GM21447 (cell line): ENCODE data around the gene NUTM1.

ENCODE experiments used
- ATAC-seq: cut with Tn5 transposase; IDR thresholded peaks from one replicate; pipeline ENCODE4 v1.9.1; 2021; ENCODE audit not compliant: unreplicated experiment

Gene NUTM1, protein sequence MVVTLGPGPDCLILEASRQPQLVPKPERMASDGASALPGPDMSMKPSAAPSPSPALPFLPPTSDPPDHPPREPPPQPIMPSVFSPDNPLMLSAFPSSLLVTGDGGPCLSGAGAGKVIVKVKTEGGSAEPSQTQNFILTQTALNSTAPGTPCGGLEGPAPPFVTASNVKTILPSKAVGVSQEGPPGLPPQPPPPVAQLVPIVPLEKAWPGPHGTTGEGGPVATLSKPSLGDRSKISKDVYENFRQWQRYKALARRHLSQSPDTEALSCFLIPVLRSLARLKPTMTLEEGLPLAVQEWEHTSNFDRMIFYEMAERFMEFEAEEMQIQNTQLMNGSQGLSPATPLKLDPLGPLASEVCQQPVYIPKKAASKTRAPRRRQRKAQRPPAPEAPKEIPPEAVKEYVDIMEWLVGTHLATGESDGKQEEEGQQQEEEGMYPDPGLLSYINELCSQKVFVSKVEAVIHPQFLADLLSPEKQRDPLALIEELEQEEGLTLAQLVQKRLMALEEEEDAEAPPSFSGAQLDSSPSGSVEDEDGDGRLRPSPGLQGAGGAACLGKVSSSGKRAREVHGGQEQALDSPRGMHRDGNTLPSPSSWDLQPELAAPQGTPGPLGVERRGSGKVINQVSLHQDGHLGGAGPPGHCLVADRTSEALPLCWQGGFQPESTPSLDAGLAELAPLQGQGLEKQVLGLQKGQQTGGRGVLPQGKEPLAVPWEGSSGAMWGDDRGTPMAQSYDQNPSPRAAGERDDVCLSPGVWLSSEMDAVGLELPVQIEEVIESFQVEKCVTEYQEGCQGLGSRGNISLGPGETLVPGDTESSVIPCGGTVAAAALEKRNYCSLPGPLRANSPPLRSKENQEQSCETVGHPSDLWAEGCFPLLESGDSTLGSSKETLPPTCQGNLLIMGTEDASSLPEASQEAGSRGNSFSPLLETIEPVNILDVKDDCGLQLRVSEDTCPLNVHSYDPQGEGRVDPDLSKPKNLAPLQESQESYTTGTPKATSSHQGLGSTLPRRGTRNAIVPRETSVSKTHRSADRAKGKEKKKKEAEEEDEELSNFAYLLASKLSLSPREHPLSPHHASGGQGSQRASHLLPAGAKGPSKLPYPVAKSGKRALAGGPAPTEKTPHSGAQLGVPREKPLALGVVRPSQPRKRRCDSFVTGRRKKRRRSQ

DNA sequence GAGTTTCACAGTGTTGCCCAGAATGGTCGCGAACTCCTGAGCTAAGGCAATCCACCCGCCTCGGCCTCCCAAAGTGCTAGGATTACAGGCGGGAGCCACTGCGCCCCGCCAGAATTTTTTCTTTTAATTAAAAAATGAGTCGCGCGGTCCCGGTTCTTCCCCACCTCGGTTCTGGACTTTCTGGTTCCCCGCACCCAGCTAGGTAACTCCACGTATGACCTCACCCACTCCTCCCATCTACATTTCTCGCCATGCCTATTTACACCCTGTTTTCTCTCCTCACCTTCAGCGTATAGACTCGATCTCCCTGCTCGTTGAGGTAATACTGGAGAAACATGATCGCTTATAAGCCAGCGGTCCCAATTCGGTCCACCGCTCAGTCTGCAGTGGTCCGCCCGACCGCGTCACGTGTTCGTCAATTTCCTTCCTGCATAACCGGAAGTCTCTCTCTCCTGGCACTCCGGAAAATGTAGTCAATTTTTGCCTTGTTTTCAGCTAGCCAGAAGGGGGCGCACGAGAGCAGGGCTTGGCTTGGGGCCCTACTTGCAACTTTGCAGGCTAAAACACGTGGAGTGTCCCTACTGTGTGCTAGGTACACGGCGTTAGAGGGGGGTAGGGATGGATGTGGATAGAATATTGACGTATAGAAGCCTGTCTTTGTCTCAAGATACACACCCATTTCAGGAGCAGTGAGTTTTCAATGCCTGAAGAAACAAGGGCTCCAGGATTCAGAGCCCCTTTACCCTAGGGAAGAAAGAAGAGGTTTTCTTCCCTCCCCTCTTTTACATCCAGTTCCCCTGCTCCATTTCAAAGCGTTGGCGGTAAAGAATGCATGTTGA lies at the start of gene NUTM1, which contains the start of gene NOP10:
TSS of gene NUTM1 (plus strand) at position 579 of the 839 bp plus-strand sequence. CDS start 382 bp downstream, outside the sequence.
TSS of gene NOP10 (minus strand) at position 400 of the 839 bp plus-strand sequence. CDS start at position 337, 63 bp downstream.
- peak; percentile 87 for ATAC-seq

DNA sequence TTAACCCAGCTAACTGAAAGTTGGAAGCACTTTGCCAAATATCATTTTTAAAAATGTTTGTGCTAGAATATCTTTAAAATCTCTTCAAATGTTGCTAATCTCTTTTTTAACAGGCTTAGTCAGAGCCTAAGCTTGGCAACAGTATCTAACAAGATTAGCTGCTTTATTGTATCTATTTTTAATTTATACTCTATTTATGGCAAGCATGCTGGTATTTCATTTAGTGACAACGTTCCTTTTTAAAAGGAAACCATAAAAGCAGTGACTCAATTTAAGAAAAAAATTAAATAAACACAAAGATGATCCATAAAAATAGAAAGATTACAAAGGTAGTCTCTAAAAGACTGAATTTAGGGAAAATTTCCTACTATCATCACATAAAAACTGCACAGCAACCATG lies 46.1 kb upstream of the NUTM1 start:
- ATAC-seq, result no peak

DNA sequence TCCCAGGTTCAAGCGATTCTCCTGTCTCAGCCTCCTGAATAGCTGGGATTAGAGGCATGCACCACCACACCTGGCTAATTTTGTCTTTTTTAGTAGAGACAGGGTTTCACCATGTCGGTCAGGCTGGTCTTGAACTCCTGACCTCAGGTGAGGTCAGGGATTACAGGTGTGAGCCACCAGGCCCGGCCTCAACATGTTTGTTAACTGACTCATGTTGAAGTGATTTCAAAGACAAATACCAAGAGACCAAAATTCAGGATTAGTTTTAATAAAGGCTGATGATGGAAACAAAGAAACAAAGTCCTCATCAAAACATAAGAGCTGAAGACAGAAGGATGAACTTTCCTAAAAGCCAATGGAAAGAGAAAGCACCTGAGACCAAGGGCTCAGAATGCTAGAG lies 42.1 kb upstream of the NUTM1 start:
- no peak for ATAC-seq

DNA sequence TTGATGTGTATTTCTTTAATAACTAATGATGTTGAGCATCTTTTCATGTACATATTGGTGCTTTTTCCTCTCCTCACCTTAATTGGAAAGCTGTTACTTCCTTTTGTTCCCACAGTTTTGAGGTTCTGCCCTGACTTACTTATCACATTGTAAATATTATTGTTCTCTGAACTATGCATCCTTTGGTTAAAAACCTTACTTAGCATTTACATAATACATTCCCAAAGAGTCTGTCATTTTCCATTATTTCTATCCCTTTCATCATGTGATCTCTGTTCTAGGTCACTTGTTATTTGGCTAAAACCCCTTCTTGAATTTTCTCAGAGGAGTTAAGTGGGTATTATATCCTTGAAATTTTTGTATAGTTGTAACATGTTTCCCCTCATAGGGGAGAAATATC lies 38.5 kb upstream of the NUTM1 start:
- no peak for ATAC-seq

DNA sequence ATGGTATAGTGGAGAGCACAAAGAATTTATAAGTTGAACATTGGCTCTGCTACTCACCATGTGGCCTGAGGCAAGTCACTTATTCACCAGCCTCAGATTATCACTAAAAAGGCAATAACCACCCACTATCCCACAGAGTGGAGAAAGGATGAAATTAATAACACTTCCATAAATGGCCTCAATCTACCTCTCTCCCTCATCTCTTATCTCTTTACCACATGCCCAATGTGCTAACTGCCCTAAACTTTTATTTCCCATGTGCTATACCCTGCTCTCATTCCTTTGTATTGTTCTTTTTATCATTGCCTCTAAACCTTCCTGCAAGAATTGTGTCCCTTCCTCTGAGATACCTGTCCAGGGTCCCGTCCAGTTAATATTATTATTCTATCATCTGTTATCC lies 31.6 kb upstream of the NUTM1 start:
- no peak for ATAC-seq

DNA sequence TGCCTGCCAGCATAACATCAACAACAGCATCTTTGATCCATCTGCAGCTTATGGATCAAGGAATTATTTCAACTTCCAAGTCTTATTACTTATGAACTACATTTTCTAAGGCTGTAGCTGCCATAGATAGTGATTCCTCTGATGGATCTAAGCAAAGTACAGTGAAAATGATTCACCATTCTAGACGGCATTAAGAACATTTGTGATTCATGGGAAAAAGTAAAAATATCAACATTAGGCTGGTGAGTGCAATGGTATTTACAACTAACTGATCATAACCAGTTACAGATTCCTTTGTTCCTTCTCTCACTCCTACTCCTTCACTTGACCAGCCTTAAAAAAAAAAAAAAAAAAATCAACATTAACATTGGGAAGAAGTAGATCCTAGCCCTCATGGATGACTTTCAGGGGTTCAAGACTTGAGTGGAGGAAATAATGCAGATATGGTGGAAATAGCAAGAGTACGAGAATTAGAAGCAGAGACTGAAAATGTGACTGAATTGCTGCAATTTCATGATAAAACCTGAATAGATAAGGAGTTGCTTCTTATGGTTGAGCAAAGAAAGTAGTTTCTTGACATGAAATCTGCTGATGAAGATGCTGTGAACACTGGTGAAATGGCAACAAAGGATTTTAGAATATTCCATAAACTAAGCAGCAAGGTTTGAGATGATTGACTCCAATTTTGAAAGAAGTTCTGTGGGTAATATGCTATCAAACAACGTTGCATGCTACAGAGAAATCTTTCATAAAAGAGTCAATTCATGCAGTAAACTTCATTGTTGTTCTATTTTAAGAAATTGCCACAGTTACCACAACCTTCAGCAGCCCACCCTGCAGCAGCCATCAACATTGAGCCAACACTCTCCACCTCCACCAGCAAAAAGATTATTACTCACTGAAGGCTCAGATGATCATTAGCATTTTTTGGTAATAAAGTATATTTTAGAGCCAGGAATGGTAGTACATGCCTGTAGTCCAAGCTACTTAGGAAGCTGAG lies 28.3 kb upstream of the NUTM1 start:
- ATAC-seq, result no peak

DNA sequence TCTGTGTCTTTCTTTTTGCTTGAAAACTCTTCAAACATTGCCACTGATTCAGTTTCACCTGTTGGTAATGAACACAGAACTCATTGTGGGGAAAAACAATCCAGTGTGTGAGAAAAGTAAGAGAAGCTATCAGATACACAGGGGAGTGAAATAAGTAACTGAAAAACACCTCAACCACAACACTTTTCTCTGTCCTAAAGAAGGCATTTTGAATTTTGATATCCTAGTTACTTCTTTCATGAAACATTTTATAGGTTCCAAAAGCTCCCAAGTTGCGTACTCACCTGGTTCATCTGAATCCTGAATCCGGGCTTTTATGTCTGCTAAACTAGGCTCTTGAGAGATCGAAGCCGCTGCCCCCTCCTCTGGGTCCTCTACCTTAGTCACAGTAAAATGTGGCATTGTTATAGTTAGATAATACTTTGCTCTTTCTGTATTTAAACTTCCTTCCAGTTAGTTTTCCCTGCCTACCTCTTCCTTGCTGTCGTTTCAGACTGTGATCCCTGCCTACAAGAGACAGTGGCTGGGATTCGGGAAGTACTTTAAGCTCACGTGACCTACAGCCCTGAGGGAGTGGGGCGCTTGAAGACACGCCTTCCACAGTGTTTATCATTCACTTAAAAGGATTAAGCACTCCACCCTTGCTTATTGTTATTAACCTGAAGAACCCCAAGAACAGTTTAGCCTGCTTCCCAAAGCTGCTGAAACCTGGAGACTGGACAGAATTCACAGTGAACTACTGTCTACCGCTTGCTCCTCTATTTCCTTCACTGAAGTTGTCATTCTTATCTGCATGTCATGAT lies 24.6 kb upstream of the NUTM1 start:
- peak; percentile 67 for ATAC-seq

DNA sequence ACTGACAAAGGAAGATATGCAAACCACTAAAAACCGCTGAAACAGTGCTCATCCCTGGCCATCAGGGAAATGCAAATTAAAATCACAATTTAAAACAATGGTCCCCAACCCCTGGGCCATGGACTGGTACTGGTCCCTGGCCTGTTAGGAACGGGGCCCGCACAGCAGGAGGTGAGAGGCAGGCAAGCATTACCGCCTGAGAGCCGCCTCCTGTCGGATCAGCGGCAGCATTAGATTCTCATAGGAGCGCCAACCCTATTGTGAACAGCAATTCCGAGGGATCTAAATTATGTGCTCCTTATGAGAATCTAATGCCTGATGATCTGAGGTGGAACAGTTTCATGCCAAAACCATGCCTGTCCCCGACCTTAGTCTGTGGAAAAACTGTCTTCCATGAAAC lies 19.9 kb upstream of the NUTM1 start:
- no peak for ATAC-seq

DNA sequence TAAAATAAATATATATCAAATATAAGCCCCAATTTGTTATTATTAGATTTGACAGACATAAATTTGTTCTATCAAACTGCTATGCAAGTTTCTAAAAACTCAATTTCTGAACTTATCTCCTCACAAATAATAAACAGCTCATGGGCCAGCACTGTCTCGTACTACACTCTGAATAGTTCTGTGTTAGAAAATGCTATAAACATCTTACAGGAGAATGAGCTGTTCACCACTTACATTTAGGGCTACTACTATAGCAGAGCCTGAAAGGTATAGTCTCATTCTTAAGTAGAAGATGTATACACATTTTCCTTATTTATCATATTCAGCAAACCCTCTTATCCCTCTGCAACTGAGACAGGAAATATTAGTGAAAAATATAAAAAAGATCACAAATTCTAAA lies 18.2 kb upstream of the NUTM1 start:
- ATAC-seq, result no peak

DNA sequence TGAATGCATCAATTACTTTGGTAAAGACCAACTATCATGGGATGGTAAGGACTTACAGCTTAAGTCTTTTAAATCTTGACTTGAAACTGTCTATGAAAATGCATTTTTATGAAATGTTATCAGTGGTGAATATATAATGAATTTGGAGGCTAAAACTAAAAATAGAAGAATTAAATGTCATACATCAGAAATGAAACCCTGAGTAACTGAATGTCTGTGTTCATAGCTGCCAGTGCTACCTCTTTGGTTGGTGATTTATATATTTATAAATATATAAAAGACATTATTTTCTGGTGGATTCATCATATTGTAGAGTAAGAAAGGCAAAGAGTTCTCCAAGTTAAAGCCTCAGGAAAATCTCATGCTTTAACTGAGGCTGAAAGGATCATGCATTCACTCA lies 17.7 kb upstream of the NUTM1 start:
- no peak for ATAC-seq

DNA sequence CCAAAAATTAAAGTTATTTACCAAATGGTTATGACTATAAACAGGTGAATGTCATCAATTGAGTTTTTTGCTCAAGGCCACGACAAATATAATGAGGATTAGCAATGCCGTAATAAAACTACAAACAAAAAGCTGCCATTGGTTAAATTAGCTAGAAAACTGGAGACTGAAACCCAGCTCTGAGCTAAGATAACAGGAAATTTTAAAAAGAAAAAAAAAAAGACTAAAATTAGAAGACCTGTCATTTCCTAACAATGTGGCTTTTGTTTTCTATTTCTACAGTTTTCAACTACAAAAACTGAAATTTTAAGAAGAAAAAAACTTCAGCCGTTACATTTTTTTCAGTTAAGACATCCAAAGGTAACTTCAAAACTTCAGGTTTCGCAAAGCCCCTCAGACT lies 15.2 kb upstream of the NUTM1 start:
- peak; percentile 38 for ATAC-seq

DNA sequence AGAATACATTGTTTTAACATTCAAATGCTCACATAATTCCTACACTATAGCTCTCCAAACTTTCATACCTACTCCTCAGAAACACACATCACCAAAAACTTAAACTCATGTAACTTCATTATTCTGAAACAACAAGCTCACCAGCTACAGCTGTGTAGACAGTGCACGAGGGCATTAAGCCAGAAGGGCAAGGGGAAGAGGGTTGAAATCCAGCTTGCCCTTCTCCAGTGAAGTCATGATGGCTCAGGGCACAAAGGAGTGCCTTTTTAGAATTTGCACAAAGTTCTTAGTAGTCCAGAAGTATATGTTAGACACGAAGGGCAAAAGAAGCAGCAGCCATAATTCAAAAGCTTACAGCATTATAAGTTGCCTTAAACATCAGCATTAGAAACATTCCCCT lies 14.1 kb upstream of the NUTM1 start:
- ATAC-seq, result no peak

DNA sequence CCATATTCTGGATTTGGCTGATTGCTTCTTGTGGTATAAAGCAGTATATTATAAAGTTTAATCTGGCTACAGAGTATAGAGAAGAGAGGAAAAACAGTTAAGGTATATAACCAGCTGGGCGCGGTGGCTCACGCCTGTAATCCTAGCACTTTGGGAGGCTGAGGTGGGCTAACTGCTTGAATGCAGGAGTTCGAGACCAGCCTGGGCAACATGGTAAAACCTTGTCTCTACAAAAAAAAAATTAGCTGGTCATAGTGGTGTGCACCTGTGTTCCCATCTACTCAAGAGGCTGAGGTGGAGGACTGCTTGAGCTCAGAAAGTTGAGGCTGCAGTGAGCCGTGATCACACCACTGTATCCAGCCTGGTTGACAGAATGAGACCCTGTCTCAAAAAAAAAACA lies 12.8 kb upstream of the NUTM1 start:
- ATAC-seq, result no peak

DNA sequence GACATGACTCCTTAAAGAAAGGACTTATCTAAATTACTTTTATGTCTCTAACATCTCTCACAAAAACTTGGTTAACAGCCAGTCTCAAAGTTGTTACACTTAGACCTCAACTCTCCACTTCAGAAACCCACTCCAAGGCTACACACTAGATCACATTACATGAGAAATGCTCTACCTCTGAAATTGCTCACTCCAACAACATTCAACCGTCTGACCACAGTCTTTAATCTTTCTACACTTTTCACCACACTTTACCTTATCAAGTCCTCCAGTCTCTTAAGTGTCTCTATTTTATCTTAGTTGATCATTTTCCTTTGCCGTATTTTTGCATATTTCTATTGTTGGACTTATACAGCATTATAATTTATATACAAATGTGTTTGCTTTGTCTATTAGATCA lies 11.3 kb upstream of the NUTM1 start:
- ATAC-seq, result no peak

DNA sequence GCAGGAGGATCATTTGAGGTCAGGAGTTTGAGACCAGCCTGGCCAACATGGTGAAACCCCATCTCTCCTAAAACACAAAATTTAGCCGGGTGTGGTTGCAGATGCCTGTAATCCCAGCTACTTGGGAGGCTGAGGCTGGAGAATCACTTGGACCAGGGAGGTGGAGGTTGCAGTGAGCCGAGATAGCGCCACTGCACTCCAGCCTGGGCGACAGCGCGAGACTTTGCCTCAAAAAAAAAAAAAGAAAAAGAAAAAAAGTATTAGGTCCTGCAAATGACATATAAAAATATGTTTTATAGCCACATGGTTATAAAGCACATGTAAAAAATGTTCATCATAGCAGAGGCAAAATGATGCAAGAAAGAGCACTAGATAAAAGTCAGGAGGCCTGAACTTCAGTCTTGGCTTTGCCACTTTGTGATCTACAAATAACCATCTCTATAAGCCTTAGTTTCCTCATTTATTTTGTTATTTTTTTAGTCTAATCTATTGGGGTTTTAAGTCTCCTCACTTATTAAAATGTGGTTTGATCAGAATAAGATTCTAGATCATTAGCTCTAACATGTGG lies 10.5 kb upstream of the NUTM1 start:
- no peak for ATAC-seq

DNA sequence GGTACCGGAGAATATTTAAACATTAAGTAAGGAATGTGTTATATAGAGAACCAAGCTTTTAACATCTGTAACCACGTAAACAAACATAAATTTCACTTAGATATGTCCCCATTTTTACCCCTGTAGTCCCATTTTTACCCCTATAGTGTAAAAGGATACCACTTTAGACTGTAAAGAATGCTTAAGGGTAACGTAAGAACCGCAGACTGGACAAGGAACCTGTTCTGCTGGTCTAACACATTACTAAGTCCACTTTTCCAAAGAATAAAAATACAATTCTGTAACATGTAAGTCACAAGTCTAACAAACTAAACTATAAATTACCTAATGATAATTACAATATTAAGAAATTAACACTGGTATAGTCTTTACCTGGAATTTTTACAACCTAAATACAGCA lies 8.4 kb upstream of the NUTM1 start:
- ATAC-seq, result no peak

DNA sequence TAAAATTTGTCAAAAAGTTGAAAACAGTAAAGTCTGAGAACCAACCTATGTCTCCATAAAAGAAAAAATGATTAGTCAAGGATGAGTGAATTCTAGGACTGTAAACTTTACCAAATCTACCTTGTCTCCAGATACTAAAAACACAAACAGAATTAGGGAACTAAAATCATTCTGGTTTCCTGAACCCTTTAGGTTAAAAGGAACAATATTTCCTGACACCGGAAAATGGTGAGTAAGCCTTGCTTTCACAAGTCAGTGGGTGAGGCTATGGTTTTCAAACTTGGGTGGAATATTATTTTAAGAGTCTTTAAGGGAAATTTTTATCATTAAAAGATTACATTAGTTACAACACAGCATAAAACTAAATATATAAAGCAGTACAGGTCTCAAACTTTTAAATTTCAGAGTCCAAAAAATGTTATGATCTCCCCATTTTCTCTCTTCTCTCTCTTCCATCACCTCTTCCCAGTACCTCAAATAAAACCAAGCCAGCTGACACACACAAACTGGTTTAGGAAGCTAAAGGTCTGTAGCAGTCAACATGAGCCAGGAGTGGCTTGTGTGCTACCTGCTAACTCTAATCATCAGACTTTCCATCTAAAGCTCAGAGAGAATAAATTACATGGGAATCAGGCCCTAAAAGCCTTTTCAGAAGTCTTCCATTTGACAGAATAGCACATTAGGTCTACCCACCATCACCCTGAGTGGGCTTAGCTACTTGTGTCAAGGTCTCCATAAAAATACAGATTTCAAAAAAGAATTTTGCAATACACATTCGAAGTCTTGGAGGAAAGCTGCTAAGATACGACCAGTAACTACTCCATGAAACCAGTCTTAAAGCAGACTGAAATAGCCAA lies 7.7 kb upstream of the NUTM1 start:
- no peak for ATAC-seq
